Type B pancreatic cell (in vitro differentiated cells): ENCODE results near the gene ELP1. TPM values are rescaled to one million over a fixed set of nuclear protein-coding genes. Genes with fewer than 3 reads are reported as not detected.

Experiments
- DNase-seq: peaks from one replicate; pipeline ENCODE4 v3.0.0; 2021; ENCODE audit warnings: mixed read lengths; ENCODE audit not compliant: unreplicated experiment; ENCODE audit errors: extremely low spot score
- H3K27ac Mint-ChIP-seq: 2 replicates; pipeline ENCODE4 v1.8.0; 2021; ENCODE audit warnings: mild to moderate bottlenecking, mixed read lengths
- H3K27me3 Mint-ChIP-seq: 2 replicates; pipeline ENCODE4 v1.8.0; 2021; ENCODE audit warnings: mixed read lengths
- H3K36me3 Mint-ChIP-seq: 2 replicates; pipeline ENCODE4 v1.8.0; 2021; ENCODE audit warnings: mixed read lengths
- H3K4me1 Mint-ChIP-seq: one replicate; pipeline ENCODE4 v1.8.0; 2021; ENCODE audit warnings: mixed read lengths; ENCODE audit not compliant: unreplicated experiment
- H3K4me3 Mint-ChIP-seq: 2 replicates; pipeline ENCODE4 v1.8.0; 2021; ENCODE audit warnings: mild to moderate bottlenecking, mixed read lengths
- H3K9me3 Mint-ChIP-seq: 2 replicates; pipeline ENCODE4 v1.8.0; 2021; ENCODE audit warnings: mixed read lengths
- CTCF ChIP-seq: fragments of 200-600 bp; sonication (generic); conservative IDR thresholded peaks from 2 replicates; pipeline ENCODE4 v1.5.0; 2021; ENCODE audit warnings: antibody characterized with exemption, mild to moderate bottlenecking
- total RNA-seq: library from RNA; stranded (reverse); gene quantifications from 2 replicates; pipeline ENCODE4 v1.2.1, GENCODE V29; 2021; ENCODE audit warnings: low replicate concordance

The ELP1 gene
- total RNA-seq, 1 donor from 2014 or later = 42.5 TPM

GRCh38 chr9:108864446-108864845 is 69.5 kb downstream of the ELP1 start:
- peak; percentile 29 for TF ChIP-seq CTCF

GRCh38 chr9:108863891-108864290 is 70.0 kb downstream of the ELP1 start:
- peaks cover 4% of the 10 kb centered on the region for H3K4me1 Mint-ChIP-seq
- TF ChIP-seq CTCF = no peak
- no peak overlapping the region for H3K4me3 Mint-ChIP-seq
- H3K27me3 Mint-ChIP-seq = no peaks in the 10 kb centered on the region
- no peak overlapping the region for H3K27ac Mint-ChIP-seq
- H3K36me3 Mint-ChIP-seq = peaks cover 18% of the 10 kb centered on the region
- DNase-seq = no peak
- peaks cover 6% of the 10 kb centered on the region for H3K9me3 Mint-ChIP-seq

More at GRCh38 chr9:108864446-108864845, 69.5 kb downstream of the ELP1 start:
- Mint-ChIP-seq H3K27ac (no peak overlapping the region), H3K36me3 (peaks cover 19% of the 10 kb centered on the region), H3K27me3 (no peaks in the 10 kb centered on the region), H3K4me3 (no peak overlapping the region), H3K4me1 (peaks cover 10% of the 10 kb centered on the region), H3K9me3 (peaks cover 6% of the 10 kb centered on the region)
- DNase-seq = no peak

- peaks cover 4% of the 10 kb centered on the region for H3K9me3 Mint-ChIP-seq
- H3K27me3 Mint-ChIP-seq = no peaks in the 10 kb centered on the region
- H3K27ac Mint-ChIP-seq = no peak within 1 kb of the TSS
- no peak for DNase-seq
- no peaks in the 10 kb centered on the region for H3K4me1 Mint-ChIP-seq
- TF ChIP-seq CTCF = no peak
- no peak within 1 kb of the TSS for H3K4me3 Mint-ChIP-seq
- H3K36me3 Mint-ChIP-seq = no peaks in the 10 kb centered on the region
Measured at GRCh38 chr9:108861997-108862396, 71.9 kb downstream of the ELP1 start, which contains the start of gene ACTL7A. TSS of gene ACTL7A (plus strand) at chr9:108862266. CDS start at chr9:108862323, 57 bp downstream.

- Mint-ChIP-seq H3K4me3 (no peak overlapping the region), H3K36me3 (no peaks in the 10 kb centered on the region), H3K27ac (no peak overlapping the region), H3K9me3 (peaks cover 4% of the 10 kb centered on the region), H3K27me3 (peaks cover 2% of the 10 kb centered on the region), H3K4me1 (no peaks in the 10 kb centered on the region)
- no peak for TF ChIP-seq CTCF
- DNase-seq = no peak
Measured at GRCh38 chr9:108861464-108861863, 72.5 kb downstream of the ELP1 start.

- no peaks in the 10 kb centered on the region for H3K4me1 Mint-ChIP-seq
- H3K27me3 Mint-ChIP-seq = peaks cover 4% of the 10 kb centered on the region
- no peak overlapping the region for H3K27ac Mint-ChIP-seq
- H3K9me3 Mint-ChIP-seq = peaks cover 4% of the 10 kb centered on the region
- H3K4me3 Mint-ChIP-seq = no peak overlapping the region
- TF ChIP-seq CTCF = no peak
- H3K36me3 Mint-ChIP-seq = no peaks in the 10 kb centered on the region
- no peak for DNase-seq
Measured at GRCh38 chr9:108860764-108861163, 73.2 kb downstream of the ELP1 start.

- Mint-ChIP-seq H3K27ac (no peak overlapping the region), H3K27me3 (peaks cover 4% of the 10 kb centered on the region), H3K36me3 (no peaks in the 10 kb centered on the region), H3K4me1 (no peaks in the 10 kb centered on the region), H3K9me3 (peaks cover 4% of the 10 kb centered on the region), H3K4me3 (no peak overlapping the region)
- DNase-seq = no peak
- no peak for TF ChIP-seq CTCF
Measured at GRCh38 chr9:108860354-108860753, 73.6 kb downstream of the ELP1 start.
